ENCODE measurements around the gene POFUT1. TPM values are rescaled to one million over a fixed set of nuclear protein-coding genes. Genes with fewer than 3 reads are reported as not detected.
"Not testable (repeated sequence)": the region's sequence is repeated elsewhere in the genome, so short reads cannot be mapped to it uniquely, and the experiment has no call there.

The POFUT1 gene
- polyA plus RNA-seq, 6 donors from 2014 or later, result 7.2 to 16.9 (median 14.7) TPM

DNA sequence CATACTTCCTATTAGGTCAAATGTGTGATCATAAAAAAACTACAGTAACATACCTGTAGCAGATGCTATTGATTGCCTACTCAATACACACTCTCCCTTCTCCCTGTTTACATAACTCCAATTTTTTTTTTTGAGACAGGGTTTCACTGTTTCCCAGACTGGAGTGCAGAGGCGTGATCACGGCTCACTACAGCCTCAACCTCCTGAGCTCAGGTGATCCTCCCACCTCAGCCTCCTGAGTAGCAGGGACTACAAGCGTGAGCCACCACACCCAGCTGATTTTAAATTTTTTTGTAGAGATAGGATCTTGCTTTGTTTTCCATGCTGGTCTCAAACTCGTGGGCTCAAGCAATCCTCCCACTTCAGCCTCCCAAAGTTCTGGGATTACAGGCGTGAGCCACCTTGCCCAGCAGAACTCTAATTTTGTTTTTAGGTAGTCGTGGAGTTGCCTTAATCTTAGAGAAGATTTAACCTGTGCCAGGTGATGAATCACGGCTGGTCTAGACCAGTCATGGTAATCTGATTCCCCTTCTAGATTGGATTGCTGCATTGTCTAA lies 55.8 kb downstream of the POFUT1 start:
- Mint-ChIP-seq H3K36me3 (no peaks in the 10 kb centered on the region), H3K27ac (no peak overlapping the region), H3K9me3 (no peaks in the 10 kb centered on the region), H3K27me3 (no peaks in the 10 kb centered on the region), H3K4me1 (peaks cover 14 to 19% (median 15%) of the 10 kb centered on the region in 3 donors), H3K4me3 (no peak overlapping the region)
- no peak for DNase-seq
- ATAC-seq (ENCODE audit: low read depth in 2 of 2), result no peak

DNA sequence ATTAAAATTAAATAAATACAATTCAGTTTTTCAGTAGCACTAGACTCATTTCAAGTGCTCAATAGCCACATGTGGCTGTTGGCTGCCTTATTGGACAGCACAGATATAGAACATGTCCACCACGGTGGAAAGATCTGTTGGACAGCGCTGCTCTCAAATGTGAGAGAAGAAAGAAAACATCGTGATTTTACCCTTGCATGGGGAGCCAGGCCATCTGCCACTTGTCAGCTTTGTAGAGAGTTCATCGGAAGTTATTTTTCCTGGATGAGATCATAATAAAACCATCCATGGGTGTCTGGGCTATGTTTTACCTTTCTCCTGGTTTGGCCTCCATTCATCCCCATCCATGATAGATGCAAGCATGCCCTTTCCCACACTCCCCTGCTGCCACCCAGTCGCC lies 63.9 kb downstream of the POFUT1 start:
- no peak for DNase-seq
- H3K4me3 Mint-ChIP-seq, result peak overlapping the region in 1 of 8 donors; percentile 22
- ATAC-seq (ENCODE audit: low read depth in 2 of 2), result no peak
- peaks cover 0 to 7% (median 5%) of the 10 kb centered on the region in 3 donors for H3K27me3 Mint-ChIP-seq
- no peaks in the 10 kb centered on the region for H3K36me3 Mint-ChIP-seq
- H3K4me1 Mint-ChIP-seq, result peaks cover 24 to 28% (median 28%) of the 10 kb centered on the region in 3 donors
- no peaks in the 10 kb centered on the region for H3K9me3 Mint-ChIP-seq
- H3K27ac Mint-ChIP-seq, result no peak overlapping the region

- Mint-ChIP-seq H3K36me3 (no peaks in the 10 kb centered on the region), H3K27me3 (peaks cover 0 to 7% (median 5%) of the 10 kb centered on the region in 3 donors), H3K9me3 (no peaks in the 10 kb centered on the region), H3K4me1 (peaks cover 20 to 34% (median 26%) of the 10 kb centered on the region in 3 donors), H3K27ac (peak overlapping the region in 1 of 6 donors; percentile 49), H3K4me3 (peak overlapping the region in 1 of 8 donors; percentile 74)
- ATAC-seq (ENCODE audit: low read depth in 2 of 2) (no peak), DNase-seq (no peak)
Observed at GRCh38 chr20:32274359-32274758, 66.7 kb downstream of the POFUT1 start.

- Mint-ChIP-seq H3K4me3 (peak overlapping the region in 1 of 8 donors; percentile 96), H3K4me1 (peaks cover 20 to 41% (median 26%) of the 10 kb centered on the region in 3 donors), H3K27ac (peak overlapping the region in 1 of 6 donors; percentile 93)
- H3K9me3 Mint-ChIP-seq; DNase-seq; H3K27me3 Mint-ChIP-seq; ATAC-seq (ENCODE audit: low read depth in 2 of 2); H3K36me3 Mint-ChIP-seq: not testable (repeated sequence)
Observed at GRCh38 chr20:32275163-32275562, 67.5 kb downstream of the POFUT1 start.

DNA sequence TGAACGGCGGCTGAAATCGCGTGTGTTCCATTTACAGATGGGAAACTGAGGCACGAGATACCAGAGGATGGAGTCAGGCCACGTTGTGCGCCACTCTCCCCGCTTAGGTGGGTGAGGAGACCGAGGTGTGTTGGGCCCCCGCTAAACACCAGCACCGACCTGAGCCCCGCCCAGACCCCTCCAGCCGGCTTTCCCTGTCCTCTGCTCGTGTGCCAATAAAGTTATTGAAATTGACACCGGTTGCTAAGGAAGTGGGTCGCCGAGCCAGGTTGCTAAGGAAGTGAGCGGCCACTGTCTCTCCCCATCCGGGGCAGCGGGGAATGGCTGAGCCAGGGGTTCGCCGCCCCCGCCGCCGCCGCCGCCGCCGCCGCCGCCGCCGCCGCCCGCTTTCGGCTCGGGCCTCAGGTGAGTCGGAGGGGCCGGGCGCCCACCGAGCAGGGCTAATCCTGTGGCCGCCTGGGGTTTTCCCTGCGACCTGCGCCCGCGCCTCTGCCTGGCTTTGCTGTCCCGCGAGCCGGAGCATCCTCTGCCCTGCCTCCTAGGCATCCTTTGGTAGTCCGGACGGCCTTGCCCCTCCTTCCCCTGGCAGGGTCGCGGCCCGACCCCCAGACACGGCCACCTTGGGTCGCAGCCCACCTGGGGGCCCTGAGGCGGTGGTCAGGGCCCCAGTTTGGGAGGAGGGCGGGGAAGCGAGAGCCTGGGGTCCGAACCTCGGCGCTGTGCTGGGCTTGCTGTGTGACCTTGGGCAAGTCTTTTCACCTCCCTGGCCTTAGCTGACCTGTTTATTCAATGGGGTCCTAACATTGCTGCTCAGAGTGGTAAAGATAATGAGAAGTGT lies 69.9 kb downstream of the POFUT1 start, which contains the start of gene KIF3B:
KIF3B (plus strand) TSS at position 291 of the 838 bp plus-strand sequence. CDS start 32,127 bp downstream, outside the sequence.
- ATAC-seq (ENCODE audit: low read depth in 2 of 2) (peak; percentile 85 to 86), DNase-seq (peak; percentile 88)
- H3K4me3 Mint-ChIP-seq, result peak within 1 kb of the TSS; percentile 79 to 99 (median 91)
- no peaks in the 10 kb centered on the region for H3K9me3 Mint-ChIP-seq
- peaks cover 35 to 58% (median 36%) of the 10 kb centered on the region in 3 donors for H3K4me1 Mint-ChIP-seq
- peaks cover 0 to 5% of the 10 kb centered on the region in 2 donors for H3K36me3 Mint-ChIP-seq
- H3K27me3 Mint-ChIP-seq, result peaks cover 0 to 7% (median 4%) of the 10 kb centered on the region in 3 donors
- H3K27ac Mint-ChIP-seq, result peak within 1 kb of the TSS; percentile 86 to 98 (median 93)

DNA sequence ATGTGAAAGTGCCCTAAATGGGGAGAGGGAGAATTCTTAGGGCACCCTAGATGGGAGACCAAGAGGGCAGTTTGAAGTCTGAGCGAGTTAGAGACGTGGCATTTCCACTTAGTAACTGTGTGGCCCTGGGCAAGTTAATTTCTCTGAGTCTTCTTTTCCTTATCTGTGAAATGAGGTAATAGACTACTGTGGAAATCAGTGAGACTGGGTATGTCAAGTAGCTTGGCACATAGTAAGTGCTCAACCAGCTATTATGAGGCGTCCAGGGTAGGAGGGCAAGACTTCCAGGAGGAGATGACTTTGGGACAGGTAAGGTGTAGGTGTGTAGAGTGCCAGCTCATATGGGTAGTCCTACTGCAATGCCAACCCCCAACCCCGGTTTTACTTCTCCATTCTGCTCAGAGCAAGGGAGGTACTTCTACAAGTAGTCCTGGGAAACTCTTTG lies 70.5 kb downstream of the POFUT1 start:
- peak; percentile 81 to 84 for ATAC-seq (ENCODE audit: low read depth in 2 of 2)
- Mint-ChIP-seq H3K36me3 (peaks cover 0 to 5% of the 10 kb centered on the region in 2 donors), H3K9me3 (no peaks in the 10 kb centered on the region), H3K4me1 (peaks cover 31 to 64% (median 36%) of the 10 kb centered on the region in 3 donors), H3K4me3 (peak overlapping the region; percentile 79 to 99 (median 91)), H3K27me3 (peaks cover 0 to 4% (median 0%) of the 10 kb centered on the region in 3 donors), H3K27ac (peak overlapping the region; percentile 67 to 98 (median 92))
- peak; percentile 68 for DNase-seq

DNA sequence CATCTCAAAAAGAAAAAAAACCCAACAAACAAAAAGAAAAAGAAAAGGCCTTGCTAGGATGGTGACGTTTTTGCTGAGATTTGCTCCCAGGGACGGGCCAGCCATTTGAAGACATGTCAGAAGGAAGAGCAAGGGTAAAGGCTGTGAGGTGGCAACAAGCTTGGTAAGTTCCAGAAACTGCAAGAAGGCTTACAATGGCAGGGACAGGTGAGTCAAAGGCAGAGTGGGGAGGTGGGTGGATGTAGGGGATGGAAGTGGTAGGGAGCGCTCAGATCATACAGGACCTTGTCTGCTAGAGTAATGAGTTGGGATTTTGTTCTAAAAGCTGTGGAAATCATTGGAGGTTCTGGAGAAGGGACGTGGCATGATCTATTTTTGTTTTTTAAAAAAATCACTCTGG lies 74.0 kb downstream of the POFUT1 start:
- ATAC-seq (ENCODE audit: low read depth in 2 of 2), result no peak
- no peak for DNase-seq
- no peaks in the 10 kb centered on the region for H3K9me3 Mint-ChIP-seq
- H3K36me3 Mint-ChIP-seq, result peaks cover 0 to 10% of the 10 kb centered on the region in 2 donors
- H3K4me3 Mint-ChIP-seq, result peak overlapping the region in 5 of 8 donors; percentile 7 to 67 (median 47)
- H3K27me3 Mint-ChIP-seq, result no peaks in the 10 kb centered on the region
- peak overlapping the region in 5 of 6 donors; percentile 43 to 95 (median 88) for H3K27ac Mint-ChIP-seq
- peaks cover 45 to 85% (median 57%) of the 10 kb centered on the region in 3 donors for H3K4me1 Mint-ChIP-seq

- Mint-ChIP-seq H3K27ac (peak overlapping the region in 5 of 6 donors; percentile 3 to 95 (median 88)), H3K9me3 (no peaks in the 10 kb centered on the region), H3K4me1 (peaks cover 45 to 86% (median 52%) of the 10 kb centered on the region in 3 donors), H3K36me3 (peaks cover 0 to 10% of the 10 kb centered on the region in 2 donors), H3K4me3 (peak overlapping the region in 5 of 8 donors; percentile 38 to 70 (median 61)), H3K27me3 (no peaks in the 10 kb centered on the region)
- ATAC-seq (ENCODE audit: low read depth in 2 of 2) (no peak), DNase-seq (no peak)
Observed at GRCh38 chr20:32282461-32282860, 74.8 kb downstream of the POFUT1 start.

- ATAC-seq (ENCODE audit: low read depth in 2 of 2) (no peak), DNase-seq (no peak)
- Mint-ChIP-seq H3K27ac (peak overlapping the region; percentile 87 to 98 (median 92)), H3K27me3 (no peaks in the 10 kb centered on the region), H3K9me3 (no peaks in the 10 kb centered on the region), H3K4me1 (peaks cover 51 to 84% (median 51%) of the 10 kb centered on the region in 3 donors), H3K4me3 (peak overlapping the region in 7 of 8 donors; percentile 26 to 93 (median 82)), H3K36me3 (peaks cover 0 to 10% of the 10 kb centered on the region in 2 donors)
Observed at GRCh38 chr20:32285082-32285620, 77.5 kb downstream of the POFUT1 start.

- H3K4me1 Mint-ChIP-seq, result peaks cover 51 to 82% (median 53%) of the 10 kb centered on the region in 3 donors
- peak; percentile 87 to 92 for ATAC-seq (ENCODE audit: low read depth in 2 of 2)
Observed at GRCh38 chr20:32285621-32286371, 78.1 kb downstream of the POFUT1 start.

DNA sequence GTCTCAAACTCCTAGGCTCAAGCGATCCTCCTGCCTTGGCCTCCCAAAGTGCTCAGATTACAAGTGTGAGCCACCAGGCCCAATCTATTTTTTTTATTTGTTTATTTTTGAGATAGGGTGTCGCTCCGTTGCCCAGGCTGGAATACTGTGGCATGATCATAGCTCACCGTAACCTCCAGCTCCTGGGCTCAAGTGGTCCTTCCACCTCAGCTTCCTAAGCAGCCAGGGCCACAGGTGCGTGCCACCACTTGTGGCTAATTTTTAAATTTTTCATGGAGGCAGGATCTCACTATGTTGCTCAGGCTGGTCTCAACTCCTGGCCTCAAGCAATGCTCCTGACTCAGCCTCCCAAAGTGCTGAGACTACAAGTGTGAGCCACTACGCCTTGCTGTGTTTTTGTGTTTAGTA lies 79.6 kb downstream of the POFUT1 start:
- Mint-ChIP-seq H3K27ac (peak overlapping the region in 5 of 6 donors; percentile 39 to 81 (median 47)), H3K4me3 (peak overlapping the region in 3 of 8 donors; percentile 24 to 70 (median 30)), H3K27me3 (no peaks in the 10 kb centered on the region), H3K4me1 (peaks cover 37 to 74% (median 41%) of the 10 kb centered on the region in 3 donors), H3K36me3 (peaks cover 0 to 5% of the 10 kb centered on the region in 2 donors), H3K9me3 (no peaks in the 10 kb centered on the region)
- ATAC-seq (ENCODE audit: low read depth in 2 of 2), result no peak
- DNase-seq, result no peak

More at GRCh38 chr20:32285621-32286371, 78.1 kb downstream of the POFUT1 start:
- no peaks in the 10 kb centered on the region for H3K27me3 Mint-ChIP-seq
- H3K36me3 Mint-ChIP-seq, result peaks cover 0 to 10% of the 10 kb centered on the region in 2 donors
- peak overlapping the region; percentile 77 to 93 (median 82) for H3K4me3 Mint-ChIP-seq
- DNase-seq, result peak; percentile 47
- no peaks in the 10 kb centered on the region for H3K9me3 Mint-ChIP-seq
- peak overlapping the region; percentile 87 to 98 (median 93) for H3K27ac Mint-ChIP-seq
